Omental fat pad (tissue), 4 donors: Measurements from ENCODE around the gene ECEL1. TPM values are rescaled to one million over a fixed set of nuclear protein-coding genes. Genes with fewer than 3 reads are reported as not detected.

Experiments used
- ATAC-seq: fragments of 150-250 bp; one replicate; pipeline ENCODE4 v1.9.1; 2016; ENCODE audit warnings: mild to moderate bottlenecking, moderate library complexity; ENCODE audit not compliant: low FRiP score
- DNase-seq: peaks from one replicate; pipeline ENCODE4 v3.0.0-alpha.2; 2019; ENCODE audit warnings: low spot score
- total RNA-seq, 4 donors: library from RNA; depleted of rRNA; stranded (reverse); fragments of >200 nt; gene quantifications; one replicate each; pipeline ENCODE4 v1.1.0, GENCODE V29; 2016
- TF ChIP-seq, protein P1 (sequence below), 3 donors: fragments of 450-650 bp; IDR thresholded peaks; one replicate each; pipeline ENCODE4 v1.5.1; 2016 to 2017; ENCODE audit warnings: antibody characterized with exemption in 3 of 3, mild to moderate bottlenecking in 3 of 3, moderate library complexity in 2 of 3

ECEL1 gene
- total RNA-seq, 4 donors from 2014 or later: 0.19 to 1.1 (median 1.0) TPM; not detected in 1

- ATAC-seq (no peak), DNase-seq (no peak)
- TF ChIP-seq, protein P1, sequence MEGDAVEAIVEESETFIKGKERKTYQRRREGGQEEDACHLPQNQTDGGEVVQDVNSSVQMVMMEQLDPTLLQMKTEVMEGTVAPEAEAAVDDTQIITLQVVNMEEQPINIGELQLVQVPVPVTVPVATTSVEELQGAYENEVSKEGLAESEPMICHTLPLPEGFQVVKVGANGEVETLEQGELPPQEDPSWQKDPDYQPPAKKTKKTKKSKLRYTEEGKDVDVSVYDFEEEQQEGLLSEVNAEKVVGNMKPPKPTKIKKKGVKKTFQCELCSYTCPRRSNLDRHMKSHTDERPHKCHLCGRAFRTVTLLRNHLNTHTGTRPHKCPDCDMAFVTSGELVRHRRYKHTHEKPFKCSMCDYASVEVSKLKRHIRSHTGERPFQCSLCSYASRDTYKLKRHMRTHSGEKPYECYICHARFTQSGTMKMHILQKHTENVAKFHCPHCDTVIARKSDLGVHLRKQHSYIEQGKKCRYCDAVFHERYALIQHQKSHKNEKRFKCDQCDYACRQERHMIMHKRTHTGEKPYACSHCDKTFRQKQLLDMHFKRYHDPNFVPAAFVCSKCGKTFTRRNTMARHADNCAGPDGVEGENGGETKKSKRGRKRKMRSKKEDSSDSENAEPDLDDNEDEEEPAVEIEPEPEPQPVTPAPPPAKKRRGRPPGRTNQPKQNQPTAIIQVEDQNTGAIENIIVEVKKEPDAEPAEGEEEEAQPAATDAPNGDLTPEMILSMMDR (IDR thresholded peaks at IDR 0.05): no peak
Observed at GRCh38 chr2:232515639-232516038, 28.0 kb upstream of the ECEL1 start.

GRCh38 chr2:232513353-232513752 is 25.7 kb upstream of the ECEL1 start:
- no peak for DNase-seq
- no peak for ATAC-seq
- TF ChIP-seq, protein P1 (IDR thresholded peaks at IDR 0.05): no peak

DNA sequence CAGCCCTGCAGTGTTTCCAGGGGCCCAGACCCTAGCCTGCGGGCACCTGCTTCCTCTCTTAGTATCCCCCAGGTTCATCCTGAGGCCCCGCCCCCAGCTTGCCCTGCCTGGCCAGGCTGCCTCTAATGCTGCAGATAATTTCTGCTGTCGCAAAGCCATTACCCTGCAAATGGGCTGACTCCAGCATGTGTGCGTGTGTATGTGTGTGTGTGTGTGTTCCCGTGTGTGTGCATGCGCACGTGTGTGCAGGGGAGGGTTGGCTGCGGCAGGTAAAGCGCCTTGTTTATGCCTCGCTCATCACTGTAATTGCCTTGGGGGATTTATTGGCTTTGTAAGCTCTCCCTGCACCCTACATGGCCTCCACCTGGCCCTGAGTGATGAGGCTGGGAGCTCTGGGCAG is 25.0 kb upstream of the ECEL1 start:
- DNase-seq: no peak
- TF ChIP-seq, protein P1 (IDR thresholded peaks at IDR 0.05): no peak
- no peak for ATAC-seq

DNA sequence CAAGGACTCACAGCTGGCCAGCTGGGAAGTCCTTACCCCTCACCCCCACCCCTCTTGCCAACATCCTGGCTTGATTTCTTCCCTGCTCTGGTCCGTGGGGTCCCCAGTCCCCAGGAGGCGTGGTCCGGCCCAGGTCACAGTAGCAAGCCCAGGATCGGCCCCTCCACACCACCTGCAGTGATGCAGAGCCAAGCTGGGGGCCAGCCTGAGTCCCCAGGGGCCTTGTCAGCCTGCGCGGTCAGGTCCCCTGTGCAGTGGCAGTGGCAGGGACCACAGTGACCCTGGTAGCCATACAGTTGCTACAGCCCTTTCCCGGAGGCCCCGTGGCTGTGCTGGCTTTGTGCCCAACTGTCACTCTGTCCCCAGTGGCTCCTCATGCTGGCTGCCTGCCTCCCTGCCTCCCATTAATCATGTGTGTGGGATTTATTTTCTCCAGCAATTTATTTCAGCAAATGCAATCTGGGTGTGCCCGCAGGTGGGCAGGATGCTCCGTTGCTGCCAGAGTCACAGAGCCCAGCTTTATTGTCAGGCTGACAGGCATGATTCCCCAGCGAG is 23.8 kb upstream of the ECEL1 start:
- TF ChIP-seq, protein P1 (IDR thresholded peaks at IDR 0.05): no peak
- ATAC-seq (no peak), DNase-seq (no peak)

DNA sequence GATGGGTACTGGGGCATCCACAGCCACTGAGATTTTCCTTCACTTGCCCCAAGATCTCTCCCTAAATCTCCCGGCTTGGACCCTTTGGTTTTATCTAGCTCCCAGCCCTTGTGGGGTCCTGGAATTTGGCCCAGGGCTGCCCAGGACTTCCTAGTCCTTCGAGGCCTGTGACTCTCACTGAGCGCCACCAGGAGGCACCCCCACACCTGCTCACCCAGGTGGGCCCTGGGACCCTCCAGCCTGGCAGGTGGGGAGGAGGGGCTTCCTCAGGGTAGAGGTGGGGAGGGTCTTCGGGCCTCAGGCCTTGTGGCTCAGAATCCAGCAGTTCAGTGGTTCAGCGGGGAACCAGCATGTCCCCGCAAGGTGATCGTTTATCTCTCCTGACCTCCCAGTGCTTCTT is 20.6 kb upstream of the ECEL1 start:
- DNase-seq: no peak
- TF ChIP-seq, protein P1 (IDR thresholded peaks at IDR 0.05): no peak
- ATAC-seq: no peak

- TF ChIP-seq, protein P1 (IDR thresholded peaks at IDR 0.05): no peak
- no peak for DNase-seq
- ATAC-seq: no peak
Observed at GRCh38 chr2:232506709-232507108, 19.1 kb upstream of the ECEL1 start.

DNA sequence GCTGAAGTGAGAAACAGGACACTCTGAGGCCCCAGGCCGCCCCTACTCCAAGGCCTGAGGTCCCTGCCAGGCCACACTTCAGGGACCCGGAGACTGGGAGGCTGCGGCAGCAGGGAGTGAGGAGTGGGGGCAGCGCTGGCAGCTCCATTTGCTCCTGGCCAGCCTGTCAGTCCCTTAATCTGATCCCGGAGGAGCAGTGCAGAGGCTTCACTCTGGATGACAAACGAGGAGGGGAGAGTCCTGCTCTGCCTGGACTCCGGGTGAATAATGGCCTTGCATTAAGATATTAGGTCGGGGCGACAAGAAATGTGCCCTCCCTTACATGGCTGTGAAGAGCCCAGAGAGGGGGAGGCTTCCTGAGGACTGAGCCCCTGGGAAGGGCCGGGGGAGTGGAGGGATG is 18.2 kb upstream of the ECEL1 start:
- DNase-seq (no peak), ATAC-seq (no peak)
- TF ChIP-seq, protein P1 (IDR thresholded peaks at IDR 0.05): no peak
